Peyer's patch (tissue), 4 donors: ENCODE data around the gene SLC34A1.

Experiments
- POLR2A ChIP-seq, 2 donors: fragments of 450-650 bp; IDR thresholded peaks; one replicate each; pipeline ENCODE4 v1.5.1; 2017; ENCODE audit warnings: antibody characterized with exemption in 2 of 2, mild to moderate bottlenecking in 2 of 2, moderate library complexity in 2 of 2
- TF ChIP-seq, protein P1 (sequence below), 6 experiments: fragments of 450-650 bp in 4 of 6; fragments of 200-600 bp in 2 of 6; sonication (generic) in 1 of 6; IDR thresholded peaks; one replicate each; pipeline ENCODE4 v1.5.1; 2017 to 2019; ENCODE audit warnings: antibody characterized with exemption in 6 of 6, mild to moderate bottlenecking in 3 of 6, moderate library complexity in 1 of 6

DNA sequence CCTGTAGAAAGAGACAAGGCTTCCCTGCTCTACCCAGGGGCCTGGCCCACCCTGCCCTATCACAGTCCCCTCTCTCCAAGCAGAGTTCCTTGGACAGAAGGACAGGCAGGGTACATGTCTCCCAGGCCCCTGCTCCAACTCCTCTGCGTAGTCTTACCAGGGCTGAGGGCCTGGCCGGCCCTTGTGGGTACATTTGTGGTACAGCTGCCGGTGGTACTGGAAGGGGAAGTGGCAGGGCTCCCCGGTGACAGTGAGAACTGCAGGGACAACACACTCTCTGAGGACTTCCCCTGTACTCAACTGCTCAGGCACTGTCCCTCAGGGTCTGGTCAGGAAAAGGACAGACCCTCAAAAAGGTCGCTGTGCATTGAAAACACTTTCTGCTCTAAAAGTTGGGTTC is 21.6 kb downstream of the SLC34A1 start:
- TF ChIP-seq, protein P1, sequence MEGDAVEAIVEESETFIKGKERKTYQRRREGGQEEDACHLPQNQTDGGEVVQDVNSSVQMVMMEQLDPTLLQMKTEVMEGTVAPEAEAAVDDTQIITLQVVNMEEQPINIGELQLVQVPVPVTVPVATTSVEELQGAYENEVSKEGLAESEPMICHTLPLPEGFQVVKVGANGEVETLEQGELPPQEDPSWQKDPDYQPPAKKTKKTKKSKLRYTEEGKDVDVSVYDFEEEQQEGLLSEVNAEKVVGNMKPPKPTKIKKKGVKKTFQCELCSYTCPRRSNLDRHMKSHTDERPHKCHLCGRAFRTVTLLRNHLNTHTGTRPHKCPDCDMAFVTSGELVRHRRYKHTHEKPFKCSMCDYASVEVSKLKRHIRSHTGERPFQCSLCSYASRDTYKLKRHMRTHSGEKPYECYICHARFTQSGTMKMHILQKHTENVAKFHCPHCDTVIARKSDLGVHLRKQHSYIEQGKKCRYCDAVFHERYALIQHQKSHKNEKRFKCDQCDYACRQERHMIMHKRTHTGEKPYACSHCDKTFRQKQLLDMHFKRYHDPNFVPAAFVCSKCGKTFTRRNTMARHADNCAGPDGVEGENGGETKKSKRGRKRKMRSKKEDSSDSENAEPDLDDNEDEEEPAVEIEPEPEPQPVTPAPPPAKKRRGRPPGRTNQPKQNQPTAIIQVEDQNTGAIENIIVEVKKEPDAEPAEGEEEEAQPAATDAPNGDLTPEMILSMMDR (IDR thresholded peaks at IDR 0.05): peak in 1 of 6 experiments; percentile 17
- TF ChIP-seq POLR2A (IDR thresholded peaks at IDR 0.05): no peak
